A549 (cell line): ENCODE results near the gene TBC1D16. TPM values are rescaled to one million over a fixed set of nuclear protein-coding genes. Genes with fewer than 3 reads are reported as not detected.

Experiments
- ATAC-seq, 2 experiments: fragments of 200-7000 bp in 1 of 2; fragments of >200 bp in 1 of 2; cut with Nextera tagmentation in 1 of 2; cut with Tn5 transposase in 1 of 2; 3 replicates each; pipeline versions ENCODE4 v1.8.0 to v1.9.1; 2018 to 2020; ENCODE audit warnings: mild to moderate bottlenecking in 1 of 2, moderate library complexity in 1 of 2
- CTCF ChIA-PET: fragments of 300-600 bp; sonication (Branson Sonifier 250); formaldehyde crosslinking; extraction: SDS; loops from one replicate; lab custom pipeline; 2021; ENCODE audit warnings: antibody characterized with exemption, inconsistent platforms; lab: Yijun Ruan, JAX
- POLR2A ChIA-PET: fragments of 350-600 bp; formaldehyde crosslinking; extraction: SDS; loops from one replicate; lab custom pipeline; 2021; ENCODE audit warnings: antibody characterized with exemption, inconsistent platforms; lab: Yijun Ruan, JAX
- DNase-seq, 2 experiments: peaks; one replicate each; pipeline versions ENCODE4 v3.0.0 to v3.0.0-alpha.2; 2011 to 2016; ENCODE audit warnings: low read depth in 1 of 2, low spot score in 1 of 2
- FAIRE-seq: peaks from 2 replicates; lab custom pipeline; 2011; peaks lifted over from hg19 to GRCh38; lab: Jason Lieb, UNC
- H3K27ac ChIP-seq, 2 experiments: fragments of >200 bp; sonication (Bioruptor Twin); formaldehyde crosslinking; 3 replicates each; pipeline ENCODE4 v1.5.1; 2016 to 2017
- H3K4me1 ChIP-seq: fragments of >200 bp; sonication (Bioruptor Twin); formaldehyde crosslinking; 3 replicates; pipeline ENCODE4 v1.6.1; 2016
- H3K4me2 ChIP-seq: fragments of >200 bp; sonication (Bioruptor Twin); formaldehyde crosslinking; 3 replicates; pipeline ENCODE4 v1.6.1; 2016
- H3K4me3 ChIP-seq: fragments of >200 bp; sonication (Bioruptor Twin); formaldehyde crosslinking; 3 replicates; pipeline ENCODE4 v1.5.1; 2016
- H3K9me3 ChIP-seq: fragments of >200 bp; sonication (Bioruptor Twin); formaldehyde crosslinking; 3 replicates; pipeline ENCODE4 v1.6.1; 2016
- CBX2 ChIP-seq: fragments of 200-600 bp; sonication (generic); IDR thresholded peaks from 2 replicates; pipeline ENCODE4 v1.6.1; 2016; ENCODE audit warnings: low read depth, mild to moderate bottlenecking, borderline replicate concordance
- CBX8 ChIP-seq: fragments of 200-600 bp; sonication (generic); IDR thresholded peaks from 2 replicates; pipeline ENCODE4 v1.6.1; 2016
- CEBPB ChIP-seq, 2 experiments: fragments of >200 bp in 1 of 2; sonication (Bioruptor Twin) in 1 of 2; formaldehyde crosslinking in 1 of 2; IDR thresholded peaks; 2 replicates each; pipeline ENCODE4 v1.6.1; 2012 to 2016
- FOSB ChIP-seq: fragments of 250-450 bp; sonication (Bioruptor Pico); IDR thresholded peaks from 2 replicates; pipeline ENCODE4 v1.5.0; 2020; ENCODE audit warnings: mild to moderate bottlenecking, moderate library complexity
- FOSL2 ChIP-seq, 2 experiments: fragments of 450-650 bp in 1 of 2; fragments of >200 bp in 1 of 2; sonication (Bioruptor Twin) in 1 of 2; formaldehyde crosslinking; IDR thresholded peaks; 2 replicates each; pipeline versions ENCODE4 v1.5.0 to v1.6.1; 2016 to 2020; ENCODE audit warnings: mild to moderate bottlenecking in 1 of 2, moderate library complexity in 1 of 2
- FOXS1 ChIP-seq: fragments of 250-450 bp; sonication (Bioruptor Pico); IDR thresholded peaks from 2 replicates; pipeline ENCODE4 v1.5.0; 2020; ENCODE audit warnings: mild to moderate bottlenecking, moderate library complexity
- GATA3 ChIP-seq: IDR thresholded peaks from 2 replicates; pipeline ENCODE4 v1.6.1; 2012; ENCODE audit warnings: borderline replicate concordance
- HOXB5 ChIP-seq: fragments of 250-450 bp; sonication (Bioruptor Pico); IDR thresholded peaks from 2 replicates; pipeline ENCODE4 v1.5.0; 2020; ENCODE audit warnings: mild to moderate bottlenecking, moderate library complexity
- JUN ChIP-seq, 2 experiments: fragments of >200 bp; sonication (Bioruptor Twin); formaldehyde crosslinking; IDR thresholded peaks; 2 replicates in 1 of 2; 3 replicates in 1 of 2; pipeline ENCODE4 v1.6.1; 2016 to 2017
- KDM5A ChIP-seq: fragments of 200-600 bp; sonication (generic); IDR thresholded peaks from 2 replicates; pipeline ENCODE4 v1.6.1; 2016; ENCODE audit warnings: antibody characterized with exemption, mild to moderate bottlenecking
- MAFK ChIP-seq: fragments of 450-650 bp; IDR thresholded peaks from 2 replicates; pipeline ENCODE4 v1.6.1; 2014; ENCODE audit not compliant: partially characterized antibody
- MAZ ChIP-seq: fragments of 150-350 bp; IDR thresholded peaks from 2 replicates; pipeline ENCODE4 v1.6.1; 2014; ENCODE audit warnings: antibody characterized with exemption, low read depth, low read length, borderline replicate concordance
- MYC ChIP-seq: IDR thresholded peaks from 2 replicates; pipeline ENCODE4 v1.6.1; 2012; ENCODE audit warnings: mild to moderate bottlenecking, inconsistent platforms, low read length, improper control_type of control experiment, borderline replicate concordance
- NFE2L2 ChIP-seq: fragments of 150-350 bp; conservative IDR thresholded peaks from 2 replicates; pipeline ENCODE4 v1.6.1; 2014; ENCODE audit warnings: low read length
- NR3C1 ChIP-seq: fragments of >200 bp; sonication (Bioruptor Twin); formaldehyde crosslinking; IDR thresholded peaks from 3 replicates; pipeline ENCODE4 v1.6.1; 2017
- PHF8 ChIP-seq: fragments of 200-600 bp; sonication (generic); IDR thresholded peaks from 2 replicates; pipeline ENCODE4 v1.6.1; 2016; ENCODE audit warnings: low read depth, mild to moderate bottlenecking, antibody characterized with exemption, moderate library complexity, borderline replicate concordance
- POLR2A ChIP-seq: IDR thresholded peaks from 2 replicates; pipeline ENCODE4 v1.6.1; 2012; ENCODE audit warnings: mild to moderate bottlenecking, low read length
- RARB ChIP-seq: fragments of 250-450 bp; sonication (Bioruptor Pico); IDR thresholded peaks from 2 replicates; pipeline ENCODE4 v1.8.0; 2021; ENCODE audit warnings: mild to moderate bottlenecking, moderate library complexity
- RCOR1 ChIP-seq: fragments of 150-350 bp; IDR thresholded peaks from 2 replicates; pipeline ENCODE4 v1.6.1; 2014; ENCODE audit warnings: antibody characterized with exemption, low read length, low read depth
- SMC3 ChIP-seq: fragments of >200 bp; sonication (Bioruptor Twin); formaldehyde crosslinking; IDR thresholded peaks from 3 replicates; pipeline ENCODE4 v1.6.1; 2018; ENCODE audit warnings: inconsistent platforms
- TP53 ChIP-seq: fragments of 250-450 bp; sonication (Bioruptor Pico); IDR thresholded peaks from 2 replicates; pipeline ENCODE4 v1.5.0; 2021; ENCODE audit warnings: mild to moderate bottlenecking, moderate library complexity
- ZC3H11A ChIP-seq: fragments of 450-650 bp; IDR thresholded peaks from 2 replicates; pipeline ENCODE4 v1.6.1; 2014; ENCODE audit warnings: antibody characterized with exemption, mild to moderate bottlenecking
- ZFP36 ChIP-seq: fragments of 450-650 bp; IDR thresholded peaks from 2 replicates; pipeline ENCODE4 v1.6.1; 2014; ENCODE audit warnings: borderline replicate concordance; ENCODE audit not compliant: partially characterized antibody
- WGBS: methylation state at CpG from one replicate; pipeline ENCODE4 v1.1.6; 2017; ENCODE audit errors: missing lambda C conversion rate; 5-methylcytosine and 5-hydroxymethylcytosine counted together
- polyA plus RNA-seq, 4 experiments: library from polyadenylated mRNA; depleted of rRNA in 3 of 4; stranded (reverse); fragments of >200 nt; fragmentation: RNase III in 1 of 4; extraction: RNeasy Plus Mini Kit Qiagen cat#74134 plus additional on column Dnase treatment in 1 of 4; gene quantifications; 2 replicates in 3 of 4; 3 replicates in 1 of 4; pipeline ENCODE4 v1.2.3, GENCODE V29; 2011 to 2017
- TF ChIP-seq, protein P1 (sequence below): fragments of >200 bp; sonication (Bioruptor Twin); formaldehyde crosslinking; IDR thresholded peaks from 3 replicates; pipeline ENCODE4 v1.5.1; 2016
- TF ChIP-seq, protein P2 (sequence below): fragments of >200 bp; sonication (Bioruptor Twin); formaldehyde crosslinking; IDR thresholded peaks from 3 replicates; pipeline ENCODE4 v1.6.1; 2016
- TF ChIP-seq, protein P3 (sequence below): IDR thresholded peaks from 2 replicates; pipeline ENCODE4 v1.6.1; 2012
- TF ChIP-seq, protein P4 (sequence below): fragments of 200-600 bp; sonication (generic); IDR thresholded peaks from 2 replicates; pipeline ENCODE4 v1.6.1; 2016; ENCODE audit warnings: antibody characterized with exemption, mild to moderate bottlenecking, moderate library complexity

Gene TBC1D16
- polyA plus RNA-seq, 2 of the 4 experiments (the other 2 are of a cell fraction): 8.9 to 12.5 TPM

DNA sequence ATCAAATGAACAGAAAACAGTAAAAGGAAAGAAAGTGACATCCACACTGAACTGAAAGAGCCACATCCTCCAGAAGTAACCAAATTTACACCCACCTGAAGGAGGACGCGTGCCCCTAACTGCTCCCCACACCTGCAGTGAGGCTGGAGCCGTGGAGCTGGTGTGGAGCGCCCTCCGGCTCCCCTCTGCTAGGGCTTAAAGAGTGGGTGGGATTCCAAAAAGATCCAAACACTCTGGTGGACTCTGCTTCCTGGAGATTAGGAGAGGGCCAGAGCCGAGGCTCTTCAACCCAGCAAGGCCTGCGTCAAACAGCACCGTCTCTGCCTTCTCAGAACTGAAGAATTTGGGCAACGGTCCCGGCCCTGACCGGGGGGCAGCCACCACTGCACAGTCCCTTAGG is 16.0 kb upstream of the TBC1D16 start:
- no peak overlapping the region for H3K27ac ChIP-seq
- CTCF ChIA-PET: interaction anchor here (1.2 to 1.9 kb wide), 2 partner anchors 43 to 50 kb away, joined by 3 to 7 read pairs; partner anchors contain the start of gene GAA

DNA sequence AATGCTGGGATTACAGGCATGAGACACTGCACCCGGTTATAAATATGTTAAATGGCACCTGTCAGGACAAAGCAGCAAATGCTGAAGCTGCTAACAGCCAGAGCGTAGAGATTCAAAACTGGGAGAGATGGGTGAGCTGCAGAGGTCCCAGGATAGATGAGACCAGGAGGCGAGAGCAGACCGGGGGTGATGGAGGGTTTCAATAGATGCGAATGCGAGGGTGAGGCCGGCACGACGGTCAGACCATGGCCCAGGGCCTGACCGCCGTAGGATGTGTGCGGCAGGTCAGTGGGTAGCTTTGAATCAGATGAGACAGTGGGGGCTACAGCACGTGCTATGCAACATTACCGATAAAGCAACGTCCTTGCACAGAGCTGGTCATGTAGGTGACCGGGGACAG is 15.0 kb upstream of the TBC1D16 start:
- DNase-seq (no peak), ATAC-seq (no peak), FAIRE-seq (no peak)
- ChIA-PET POLR2A (no interaction called here), CTCF (interaction anchor here (1.2 to 2.1 kb wide), 4 partner anchors 33 to 50 kb away, joined by 3 to 7 read pairs (median 4); partner anchors contain the start of gene GAA)
- no peaks in the 10 kb centered on the region for H3K9me3 ChIP-seq
- WGBS: 84% methylated on average over 16 of the region's 16 CpGs
- no peak for TF ChIP-seq POLR2A
- TF ChIP-seq CBX8: no peak
- no peak for TF ChIP-seq GATA3
- TF ChIP-seq, protein P1, sequence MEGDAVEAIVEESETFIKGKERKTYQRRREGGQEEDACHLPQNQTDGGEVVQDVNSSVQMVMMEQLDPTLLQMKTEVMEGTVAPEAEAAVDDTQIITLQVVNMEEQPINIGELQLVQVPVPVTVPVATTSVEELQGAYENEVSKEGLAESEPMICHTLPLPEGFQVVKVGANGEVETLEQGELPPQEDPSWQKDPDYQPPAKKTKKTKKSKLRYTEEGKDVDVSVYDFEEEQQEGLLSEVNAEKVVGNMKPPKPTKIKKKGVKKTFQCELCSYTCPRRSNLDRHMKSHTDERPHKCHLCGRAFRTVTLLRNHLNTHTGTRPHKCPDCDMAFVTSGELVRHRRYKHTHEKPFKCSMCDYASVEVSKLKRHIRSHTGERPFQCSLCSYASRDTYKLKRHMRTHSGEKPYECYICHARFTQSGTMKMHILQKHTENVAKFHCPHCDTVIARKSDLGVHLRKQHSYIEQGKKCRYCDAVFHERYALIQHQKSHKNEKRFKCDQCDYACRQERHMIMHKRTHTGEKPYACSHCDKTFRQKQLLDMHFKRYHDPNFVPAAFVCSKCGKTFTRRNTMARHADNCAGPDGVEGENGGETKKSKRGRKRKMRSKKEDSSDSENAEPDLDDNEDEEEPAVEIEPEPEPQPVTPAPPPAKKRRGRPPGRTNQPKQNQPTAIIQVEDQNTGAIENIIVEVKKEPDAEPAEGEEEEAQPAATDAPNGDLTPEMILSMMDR: no peak
- TF ChIP-seq, protein P2, sequence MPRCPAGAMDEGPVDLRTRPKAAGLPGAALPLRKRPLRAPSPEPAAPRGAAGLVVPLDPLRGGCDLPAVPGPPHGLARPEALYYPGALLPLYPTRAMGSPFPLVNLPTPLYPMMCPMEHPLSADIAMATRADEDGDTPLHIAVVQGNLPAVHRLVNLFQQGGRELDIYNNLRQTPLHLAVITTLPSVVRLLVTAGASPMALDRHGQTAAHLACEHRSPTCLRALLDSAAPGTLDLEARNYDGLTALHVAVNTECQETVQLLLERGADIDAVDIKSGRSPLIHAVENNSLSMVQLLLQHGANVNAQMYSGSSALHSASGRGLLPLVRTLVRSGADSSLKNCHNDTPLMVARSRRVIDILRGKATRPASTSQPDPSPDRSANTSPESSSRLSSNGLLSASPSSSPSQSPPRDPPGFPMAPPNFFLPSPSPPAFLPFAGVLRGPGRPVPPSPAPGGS: no peak
- no peak for TF ChIP-seq RCOR1
- TF ChIP-seq, protein P3, sequence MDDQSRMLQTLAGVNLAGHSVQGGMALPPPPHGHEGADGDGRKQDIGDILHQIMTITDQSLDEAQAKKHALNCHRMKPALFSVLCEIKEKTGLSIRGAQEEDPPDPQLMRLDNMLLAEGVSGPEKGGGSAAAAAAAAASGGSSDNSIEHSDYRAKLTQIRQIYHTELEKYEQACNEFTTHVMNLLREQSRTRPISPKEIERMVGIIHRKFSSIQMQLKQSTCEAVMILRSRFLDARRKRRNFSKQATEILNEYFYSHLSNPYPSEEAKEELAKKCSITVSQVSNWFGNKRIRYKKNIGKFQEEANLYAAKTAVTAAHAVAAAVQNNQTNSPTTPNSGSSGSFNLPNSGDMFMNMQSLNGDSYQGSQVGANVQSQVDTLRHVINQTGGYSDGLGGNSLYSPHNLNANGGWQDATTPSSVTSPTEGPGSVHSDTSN: no peak
- TF ChIP-seq FOXS1 (CRISPR knock-in tag): no peak
- TF ChIP-seq MAFK: no peak
- no peak for TF ChIP-seq NFE2L2
- TF ChIP-seq MYC: no peak
- TF ChIP-seq JUN (IDR thresholded peaks at IDR 0.05): no peak
- H3K27ac ChIP-seq: no peak overlapping the region
- H3K4me1 ChIP-seq: no peaks in the 10 kb centered on the region
- H3K4me2 ChIP-seq: no peak overlapping the region
- H3K4me3 ChIP-seq: no peak overlapping the region

More for the DNA sequence above, 16.0 kb upstream of the TBC1D16 start:
- 84% methylated on average over 11 of the region's 11 CpGs for WGBS
- FAIRE-seq (no peak), DNase-seq (no peak), ATAC-seq (no peak)
- Histone ChIP-seq H3K9me3 (no peaks in the 10 kb centered on the region), H3K4me2 (no peak overlapping the region), H3K4me3 (no peak overlapping the region), H3K4me1 (no peaks in the 10 kb centered on the region)
- no peak for TF ChIP-seq SMC3
- TF ChIP-seq ZFP36: no peak
- TF ChIP-seq RARB (CRISPR knock-in tag): no peak
- TF ChIP-seq CEBPB (IDR thresholded peaks at IDR 0.05): no peak
- TF ChIP-seq TP53 (CRISPR knock-in tag): no peak
- no peak for TF ChIP-seq ZC3H11A
- TF ChIP-seq, protein P3: no peak
- TF ChIP-seq HOXB5 (CRISPR knock-in tag): no peak
- TF ChIP-seq NR3C1: no peak
- TF ChIP-seq, protein P4, sequence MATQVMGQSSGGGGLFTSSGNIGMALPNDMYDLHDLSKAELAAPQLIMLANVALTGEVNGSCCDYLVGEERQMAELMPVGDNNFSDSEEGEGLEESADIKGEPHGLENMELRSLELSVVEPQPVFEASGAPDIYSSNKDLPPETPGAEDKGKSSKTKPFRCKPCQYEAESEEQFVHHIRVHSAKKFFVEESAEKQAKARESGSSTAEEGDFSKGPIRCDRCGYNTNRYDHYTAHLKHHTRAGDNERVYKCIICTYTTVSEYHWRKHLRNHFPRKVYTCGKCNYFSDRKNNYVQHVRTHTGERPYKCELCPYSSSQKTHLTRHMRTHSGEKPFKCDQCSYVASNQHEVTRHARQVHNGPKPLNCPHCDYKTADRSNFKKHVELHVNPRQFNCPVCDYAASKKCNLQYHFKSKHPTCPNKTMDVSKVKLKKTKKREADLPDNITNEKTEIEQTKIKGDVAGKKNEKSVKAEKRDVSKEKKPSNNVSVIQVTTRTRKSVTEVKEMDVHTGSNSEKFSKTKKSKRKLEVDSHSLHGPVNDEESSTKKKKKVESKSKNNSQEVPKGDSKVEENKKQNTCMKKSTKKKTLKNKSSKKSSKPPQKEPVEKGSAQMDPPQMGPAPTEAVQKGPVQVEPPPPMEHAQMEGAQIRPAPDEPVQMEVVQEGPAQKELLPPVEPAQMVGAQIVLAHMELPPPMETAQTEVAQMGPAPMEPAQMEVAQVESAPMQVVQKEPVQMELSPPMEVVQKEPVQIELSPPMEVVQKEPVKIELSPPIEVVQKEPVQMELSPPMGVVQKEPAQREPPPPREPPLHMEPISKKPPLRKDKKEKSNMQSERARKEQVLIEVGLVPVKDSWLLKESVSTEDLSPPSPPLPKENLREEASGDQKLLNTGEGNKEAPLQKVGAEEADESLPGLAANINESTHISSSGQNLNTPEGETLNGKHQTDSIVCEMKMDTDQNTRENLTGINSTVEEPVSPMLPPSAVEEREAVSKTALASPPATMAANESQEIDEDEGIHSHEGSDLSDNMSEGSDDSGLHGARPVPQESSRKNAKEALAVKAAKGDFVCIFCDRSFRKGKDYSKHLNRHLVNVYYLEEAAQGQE: no peak
- no peak for TF ChIP-seq CBX2
- no peak for TF ChIP-seq FOSB
- TF ChIP-seq PHF8: no peak
- no peak for TF ChIP-seq MAZ
- no peak for TF ChIP-seq FOSL2 (IDR thresholded peaks at IDR 0.05)
- TF ChIP-seq FOSL2 (CRISPR knock-in tag; IDR thresholded peaks at IDR 0.05): no peak
- TF ChIP-seq KDM5A: no peak
- POLR2A ChIA-PET: no interaction called here
